Lung microvascular endothelial cell (primary cell): ENCODE data around the gene SUCLG2. TPM values are rescaled to one million over a fixed set of nuclear protein-coding genes. Genes with fewer than 3 reads are reported as not detected.
"Not testable (repeated sequence)": the region's sequence is repeated elsewhere in the genome, so short reads cannot be mapped to it uniquely, and the experiment has no call there.

Experiments
- DNase-seq, 2 donors: peaks; one replicate each; pipeline versions ENCODE4 v3.0.0 to v3.0.0-alpha.2; 2010; ENCODE audit warnings: low read depth in 2 of 2
- total RNA-seq: library from RNA; depleted of rRNA; stranded (reverse); fragments of >200 nt; gene quantifications from 2 replicates; pipeline ENCODE4 v1.2.1, GENCODE V29; 2014

SUCLG2 gene
- total RNA-seq, 1 donor from 2014 or later = 27.6 TPM

DNA sequence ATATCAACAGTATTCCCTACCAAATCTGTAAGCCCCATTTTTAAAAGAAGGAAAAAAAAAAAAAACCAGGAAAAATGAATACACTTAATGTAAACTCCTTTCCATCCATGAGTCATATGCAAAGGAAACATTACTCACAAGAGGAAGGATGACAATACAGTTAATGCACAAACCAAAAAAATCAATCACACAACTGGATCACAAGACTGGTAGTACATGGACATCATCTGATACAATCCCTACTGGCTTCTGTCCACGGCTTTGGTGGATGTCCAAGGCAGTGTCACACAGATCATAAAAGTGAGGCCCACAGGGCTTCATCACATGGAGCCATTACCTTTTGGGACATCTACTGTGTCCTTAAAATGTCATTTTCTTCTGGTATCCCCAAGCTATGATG, 44.0 kb downstream of the SUCLG2 start:
- peak; percentile 86 to 94 for DNase-seq

DNA sequence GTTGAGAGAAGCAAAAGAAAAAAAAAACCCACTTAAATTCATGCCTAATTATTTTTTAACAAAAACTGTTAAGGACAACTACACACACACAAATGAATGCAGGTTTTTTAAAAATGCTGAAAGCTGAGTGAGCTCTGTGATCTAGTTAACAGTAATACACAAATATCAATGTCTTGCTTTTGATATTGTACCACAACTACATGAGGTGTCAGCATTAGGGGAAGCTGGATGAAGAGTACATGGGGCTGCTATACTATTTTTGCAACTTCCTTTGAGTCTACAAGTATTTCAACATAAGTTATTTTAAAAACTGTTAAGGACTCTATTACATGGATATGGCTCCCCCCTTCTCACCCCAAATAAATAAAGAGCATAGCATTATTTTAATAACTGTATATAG, 44.7 kb downstream of the SUCLG2 start:
- DNase-seq = no peak

DNA sequence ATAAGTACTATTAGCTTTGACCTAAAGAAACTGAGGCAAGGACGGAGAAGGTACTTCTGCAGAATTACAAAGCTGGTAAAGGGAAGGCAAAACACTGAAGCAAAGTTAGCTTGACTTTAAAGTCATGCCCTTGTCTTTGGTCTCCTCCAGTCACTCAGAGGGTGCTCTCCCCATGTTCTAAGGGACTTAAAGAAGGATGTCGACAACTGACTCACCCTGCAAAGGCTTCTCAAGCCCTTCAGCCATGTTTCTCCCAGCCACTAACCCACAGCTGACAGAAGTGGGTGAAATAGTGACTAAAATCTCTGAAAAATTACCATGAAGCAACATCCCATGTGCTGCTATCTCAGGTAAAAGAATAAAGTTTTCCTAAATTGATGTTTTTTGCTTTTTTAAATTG, 46.4 kb downstream of the SUCLG2 start:
- no peak for DNase-seq

DNA sequence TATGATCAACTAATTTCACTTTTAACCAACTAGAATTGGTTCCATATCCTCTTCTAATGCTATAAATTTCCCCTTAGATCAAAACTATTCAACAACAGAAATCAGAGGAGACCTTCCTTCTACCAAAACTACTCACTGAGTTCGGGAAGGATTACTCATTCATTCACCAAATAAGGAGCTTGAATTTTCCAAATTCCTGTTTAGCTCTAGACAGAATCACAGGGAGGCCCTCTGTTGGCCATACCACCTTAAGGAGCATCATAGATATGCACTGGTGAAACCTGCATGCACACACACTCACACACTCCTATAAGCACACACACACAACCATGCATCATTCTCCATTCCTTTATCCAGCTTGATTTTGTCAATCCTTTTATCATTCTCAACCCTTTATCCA, 49.0 kb downstream of the SUCLG2 start:
- peak in 1 of 2 donors; percentile 70 for DNase-seq

DNA sequence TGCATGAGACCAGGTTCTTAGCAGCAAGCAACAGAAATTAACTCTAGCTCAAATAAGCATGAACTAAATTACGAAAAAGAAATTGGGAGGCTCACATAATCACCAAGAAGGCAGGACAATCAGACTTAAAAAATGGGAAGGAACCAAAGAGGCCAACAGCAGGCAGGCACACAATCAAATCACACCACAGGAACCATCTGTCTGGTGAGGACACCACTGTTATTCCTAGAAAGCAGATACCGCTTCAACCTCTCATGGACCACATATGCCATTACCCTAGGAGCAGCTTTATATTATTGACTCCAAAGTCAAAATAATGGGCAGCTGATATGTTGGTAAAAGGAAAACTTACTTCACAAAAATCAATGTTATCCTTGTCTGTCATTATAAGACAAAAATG, 51.6 kb downstream of the SUCLG2 start:
- DNase-seq = no peak

DNA sequence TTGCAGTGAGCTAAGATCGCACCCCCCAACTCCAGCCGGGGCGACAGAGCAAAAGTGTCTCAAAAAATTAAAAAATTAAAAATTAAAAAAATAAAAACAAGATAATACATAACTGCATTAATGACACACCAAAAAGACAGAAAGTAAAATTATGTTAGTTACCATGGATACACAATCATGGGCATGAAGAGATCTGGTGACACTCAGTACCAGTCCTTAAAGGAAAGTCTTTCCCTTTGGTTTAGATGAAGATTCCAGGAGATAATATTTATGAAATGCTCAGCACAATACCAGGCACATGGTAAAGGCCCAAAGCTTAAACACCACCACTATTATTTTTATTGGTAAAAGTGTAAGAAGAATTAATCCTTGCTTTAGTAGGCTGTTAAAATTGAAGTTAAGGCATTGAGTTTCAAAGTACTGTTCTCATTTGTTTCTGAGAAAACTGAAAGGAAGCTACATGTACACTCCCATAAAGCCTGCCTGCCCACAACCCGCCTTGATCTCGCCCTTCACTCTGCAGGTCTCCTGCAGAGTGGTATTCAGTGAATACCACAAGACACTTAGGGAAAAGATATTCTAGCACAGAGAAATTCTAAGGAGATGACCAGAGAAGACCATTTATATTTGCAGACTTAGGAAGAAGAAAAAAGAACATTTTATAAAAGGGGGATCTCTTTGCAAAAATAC, 52.3 kb downstream of the SUCLG2 start:
- no peak for DNase-seq

DNA sequence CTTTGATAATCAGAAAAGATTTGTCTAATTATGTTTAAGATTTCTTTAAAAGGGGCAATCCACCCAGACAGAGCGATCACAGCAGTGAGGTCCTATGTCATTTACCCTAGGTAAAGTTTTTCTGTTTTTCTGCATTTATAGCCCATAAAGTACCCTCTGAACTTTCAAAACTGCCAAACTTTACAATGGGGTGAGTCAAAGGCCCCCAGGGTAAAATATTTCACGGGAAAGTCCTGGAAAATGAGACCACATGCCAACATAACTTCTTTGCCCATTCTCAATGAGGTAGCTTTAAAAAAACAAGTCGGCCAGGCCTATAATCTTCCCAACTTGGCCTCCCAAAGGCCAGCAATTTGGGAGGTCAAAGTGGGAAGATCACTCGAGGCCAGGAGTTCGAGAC, 53.0 kb downstream of the SUCLG2 start:
- DNase-seq = no peak

DNA sequence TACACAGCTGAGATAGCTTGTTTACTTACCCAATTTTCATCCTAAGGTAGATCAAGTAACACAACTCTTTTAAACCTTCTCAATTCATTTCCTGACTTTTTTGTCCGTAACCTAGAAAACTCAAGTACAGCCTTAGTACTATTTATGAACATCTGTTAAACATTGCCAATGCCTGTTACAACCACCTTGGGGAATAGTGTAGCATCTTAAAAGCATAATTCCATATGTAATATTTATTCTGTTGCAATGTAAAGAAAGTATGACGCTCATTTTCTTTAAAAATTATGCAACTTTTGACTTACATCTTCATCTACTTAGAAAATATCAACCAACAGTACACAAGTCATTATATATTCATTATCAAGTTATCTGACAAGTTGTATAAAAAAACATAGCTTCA, 54.6 kb downstream of the SUCLG2 start:
- DNase-seq = no peak

DNA sequence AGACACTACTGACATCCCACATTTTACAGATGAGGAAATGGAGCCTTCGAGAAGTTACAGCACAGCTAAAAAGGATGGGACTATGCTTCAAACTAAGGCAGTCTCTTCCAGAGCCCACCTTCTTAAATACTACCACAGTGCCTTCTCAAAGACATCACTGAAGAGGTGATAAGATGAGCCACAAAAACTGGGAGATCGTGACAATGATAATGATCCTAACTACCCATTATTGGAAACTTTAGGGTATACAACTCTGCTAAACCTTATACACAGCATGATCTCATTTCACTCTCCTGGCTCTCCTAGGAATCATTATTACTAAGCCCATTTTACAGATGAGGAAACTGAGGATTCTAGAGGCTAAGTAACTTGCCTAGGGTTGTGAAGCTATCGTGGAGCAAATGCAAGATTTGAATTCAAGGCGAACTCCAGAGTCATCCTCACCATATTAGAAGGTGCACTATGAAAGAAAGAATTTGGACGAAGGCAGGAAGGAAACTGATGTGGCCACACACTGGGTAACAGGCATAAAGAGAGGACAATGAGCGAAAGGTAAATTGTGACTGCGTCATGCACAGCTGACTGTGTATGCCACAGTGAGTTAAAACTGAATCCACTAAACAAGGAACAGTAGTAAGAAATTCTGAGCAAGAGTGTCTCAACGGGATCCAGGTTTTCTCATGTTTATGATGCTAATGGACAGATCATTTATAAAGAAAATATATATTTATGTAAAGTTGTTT, 55.4 kb downstream of the SUCLG2 start:
- DNase-seq = no peak

DNA sequence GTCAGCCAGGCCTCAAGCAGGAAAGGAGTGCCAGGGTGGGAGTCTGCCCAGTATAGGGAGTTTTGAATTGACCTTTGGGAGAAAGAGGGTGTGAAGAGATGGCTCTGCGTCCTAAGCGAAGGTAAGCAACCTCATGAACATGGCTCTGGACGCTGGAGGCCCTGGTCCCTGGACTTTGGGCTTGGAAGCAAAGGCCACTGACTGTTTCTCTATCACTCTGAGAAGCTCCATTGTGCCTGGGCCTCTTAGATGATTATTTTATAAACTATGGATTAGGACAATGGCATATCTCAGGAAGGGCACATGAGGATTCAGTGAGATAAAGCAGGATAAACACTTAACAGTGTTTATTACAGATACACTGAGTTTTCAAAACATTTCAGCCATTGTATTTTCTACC, 59.0 kb downstream of the SUCLG2 start:
- DNase-seq = no peak

DNA sequence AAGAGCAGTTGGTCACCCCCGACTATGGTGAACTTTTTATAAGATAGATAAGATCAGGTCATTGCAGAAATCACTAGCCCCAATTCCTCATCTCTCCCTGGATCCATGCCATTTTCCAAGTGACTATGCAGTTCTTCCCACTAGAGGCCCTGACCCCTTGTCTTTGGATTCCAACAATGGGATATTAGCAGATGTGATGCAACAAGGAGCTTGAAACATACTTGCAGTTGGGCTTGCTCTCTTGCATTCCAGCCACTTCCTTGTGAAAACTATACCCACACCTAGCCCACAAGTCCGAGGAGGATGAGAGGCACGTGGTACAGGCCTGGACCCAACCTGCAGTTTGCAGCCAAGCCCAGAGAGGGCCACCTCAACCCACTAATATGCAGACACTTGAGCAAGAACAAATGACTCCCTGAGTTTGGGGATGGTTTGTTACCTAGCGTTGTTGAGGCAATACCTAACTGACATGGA, 60.6 kb downstream of the SUCLG2 start:
- peak; percentile 15 to 18 for DNase-seq

DNA sequence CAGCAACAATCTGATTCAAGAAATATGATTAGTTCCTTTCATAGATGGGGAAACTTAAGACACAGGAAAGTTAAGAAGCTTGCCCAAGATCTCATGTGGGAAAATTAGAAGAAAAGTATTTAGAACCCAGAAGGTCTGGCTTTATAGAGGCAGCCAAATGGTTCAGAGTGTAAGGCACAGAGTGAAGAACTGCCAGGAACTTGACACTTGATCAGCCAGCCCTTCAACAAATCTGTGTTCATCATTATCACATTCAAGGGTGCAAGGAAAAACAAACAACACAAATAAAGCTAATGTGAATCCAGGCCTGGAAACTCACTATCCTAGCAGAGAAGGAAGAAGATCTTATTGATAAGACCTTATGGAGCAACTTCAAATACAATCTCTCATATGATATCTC, 62.4 kb downstream of the SUCLG2 start:
- DNase-seq = no peak

DNA sequence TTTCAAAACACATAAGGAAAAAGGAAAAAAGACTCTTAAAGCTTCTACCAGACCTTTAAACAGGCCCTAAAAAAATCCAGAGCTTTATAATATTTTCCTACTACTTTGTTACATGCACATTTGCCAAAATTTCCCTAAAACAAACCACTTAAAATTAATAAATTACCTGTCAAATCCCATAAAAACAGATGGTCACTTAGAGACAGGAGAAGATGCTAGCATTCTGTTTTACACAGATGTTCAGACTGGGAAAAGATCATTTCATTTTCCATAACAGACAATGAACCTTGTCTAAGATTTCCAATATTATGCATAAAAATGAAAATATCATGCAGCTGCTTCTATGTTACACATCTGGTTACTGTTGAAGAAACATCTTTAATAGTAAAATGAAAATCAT, 66.6 kb downstream of the SUCLG2 start:
- no peak for DNase-seq

DNA sequence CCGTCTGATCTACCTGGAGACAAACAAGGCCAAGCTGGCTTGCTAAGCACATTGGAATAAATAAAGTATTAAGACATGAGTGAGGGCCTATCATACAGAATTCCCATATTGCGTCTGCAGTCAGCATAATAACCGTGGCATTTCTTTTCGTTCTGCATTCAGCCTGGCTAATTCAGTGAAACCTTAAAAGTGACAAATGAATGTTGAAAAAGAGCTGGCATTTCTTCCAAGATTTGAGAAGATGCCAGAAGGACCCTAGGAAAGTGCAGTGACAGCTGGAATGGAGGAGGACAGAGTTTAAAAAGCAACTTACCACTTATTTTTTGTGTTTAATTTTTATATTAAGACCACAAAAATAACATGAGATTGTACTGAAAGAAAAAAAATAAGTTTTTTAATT, 67.1 kb downstream of the SUCLG2 start:
- no peak for DNase-seq

DNA sequence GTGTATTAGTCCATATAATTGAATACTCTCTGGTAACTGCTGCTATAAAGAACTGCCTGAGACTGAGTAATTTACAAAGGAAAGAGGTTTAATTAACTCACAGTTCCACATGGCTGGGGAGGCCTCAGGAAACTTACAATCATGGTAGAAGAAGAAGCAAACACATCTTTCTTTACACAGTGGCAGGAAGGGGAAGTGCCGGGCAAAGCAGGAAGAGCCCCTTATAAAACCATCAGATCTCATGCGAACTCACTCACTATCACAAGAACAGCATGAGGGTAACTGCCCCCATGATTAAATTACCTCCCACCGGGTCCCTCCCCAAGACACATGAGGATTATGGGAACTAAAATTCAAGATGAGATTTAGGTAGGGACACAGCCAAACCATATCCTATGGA, 69.8 kb downstream of the SUCLG2 start:
- not testable (repeated sequence) for DNase-seq

DNA sequence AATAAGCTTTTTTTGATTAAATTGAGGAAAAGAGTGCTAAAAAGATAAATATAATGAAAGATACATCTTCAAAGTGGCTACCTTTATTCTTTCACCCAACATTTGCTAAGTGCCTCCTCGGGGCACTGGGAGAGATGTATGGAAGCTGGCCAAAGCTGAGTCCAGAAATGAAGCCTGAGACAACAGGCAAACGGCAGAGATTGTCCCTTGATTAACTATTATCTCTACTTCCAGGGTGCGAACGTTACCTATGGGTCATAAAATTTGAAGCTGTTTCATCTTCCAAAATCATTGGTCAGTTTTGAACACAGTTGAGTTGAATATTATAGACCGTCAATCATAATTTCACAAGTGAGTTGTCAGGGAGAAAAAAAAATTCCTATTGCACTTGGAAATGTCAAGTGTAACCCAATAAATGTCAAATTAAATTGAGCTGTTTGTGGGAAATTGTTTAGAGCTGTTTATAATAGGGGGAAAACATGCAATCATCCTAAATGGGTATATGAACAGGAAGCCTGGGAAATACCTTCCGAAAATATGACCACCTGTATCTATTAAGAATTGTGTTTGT, 73.9 kb downstream of the SUCLG2 start:
- DNase-seq = no peak

DNA sequence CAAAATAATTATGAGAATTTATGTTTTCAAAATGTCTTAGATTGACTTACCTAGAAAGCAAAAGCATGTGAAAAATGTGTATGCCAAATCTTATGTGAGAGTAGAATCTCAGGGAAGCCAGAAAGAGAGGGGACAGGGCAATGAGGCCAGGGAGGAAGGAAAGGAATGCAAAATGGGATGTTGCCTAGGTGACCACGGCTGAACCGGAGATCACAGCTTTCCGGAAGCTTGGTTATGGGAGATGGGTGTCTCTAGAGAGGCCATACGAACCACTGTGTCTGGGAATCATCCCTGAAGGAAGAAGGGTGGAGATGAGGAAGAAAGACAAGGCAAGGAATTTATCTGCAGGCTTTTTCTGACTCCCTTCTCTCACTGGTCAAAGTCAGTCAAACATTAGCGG, 76.0 kb downstream of the SUCLG2 start:
- peak; percentile 17 to 55 for DNase-seq

DNA sequence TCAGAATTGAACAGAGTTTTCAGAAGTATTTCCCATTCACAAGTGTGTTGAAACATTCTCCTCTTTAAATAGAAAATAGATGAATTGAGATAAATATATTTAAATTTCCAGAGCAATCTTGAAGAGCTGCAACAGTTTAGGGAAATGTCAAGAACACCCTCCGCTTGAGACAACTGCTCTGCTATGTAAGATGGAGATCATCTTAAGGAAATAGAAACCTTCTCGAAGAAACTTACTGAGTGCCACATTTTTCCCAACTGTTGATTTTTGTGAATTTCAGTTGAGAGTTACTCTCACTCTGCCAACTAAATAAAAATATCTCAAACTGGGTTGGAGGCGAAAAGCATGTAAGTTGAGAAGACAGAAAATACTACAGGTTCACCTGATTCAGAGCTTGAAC, 78.0 kb downstream of the SUCLG2 start:
- no peak for DNase-seq

DNA sequence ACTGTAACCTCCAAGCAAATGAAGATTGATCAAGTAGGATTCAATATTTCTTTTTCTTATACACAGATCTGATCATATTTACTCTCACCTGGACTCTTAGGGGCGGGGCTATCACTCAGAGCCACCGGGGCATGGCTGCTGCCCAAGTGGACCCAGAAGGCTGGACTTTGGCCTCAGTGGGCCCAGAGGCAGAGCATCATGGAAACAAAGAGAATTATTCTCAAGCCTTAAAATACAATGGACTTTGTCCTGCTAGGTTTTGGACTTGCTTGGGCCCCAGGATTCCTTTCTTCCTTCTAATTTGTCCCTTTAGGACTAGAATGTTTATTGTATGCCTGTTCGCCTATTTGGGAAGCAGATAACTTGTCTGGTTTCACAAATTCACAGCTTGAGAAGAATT, 85.1 kb downstream of the SUCLG2 start:
- no peak for DNase-seq

DNA sequence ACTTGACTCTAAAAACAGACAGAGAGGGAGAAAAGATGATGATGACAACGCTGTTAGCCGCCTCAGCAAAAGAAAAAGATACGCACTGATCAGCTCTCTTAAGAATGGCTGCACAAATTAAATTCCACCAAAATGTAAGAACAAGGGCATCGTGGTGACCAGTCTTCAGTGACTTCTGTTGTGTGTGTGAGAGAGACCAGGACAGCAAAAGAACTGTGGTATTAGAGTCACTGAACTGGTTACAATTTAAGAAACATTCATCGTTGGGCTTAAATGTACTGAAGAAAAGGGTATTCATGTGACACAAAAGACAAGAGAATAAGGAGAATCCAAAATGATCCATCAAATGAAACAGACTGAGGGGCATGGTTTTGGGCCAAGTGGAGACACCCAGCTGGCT, 86.5 kb downstream of the SUCLG2 start:
- no peak for DNase-seq

DNA sequence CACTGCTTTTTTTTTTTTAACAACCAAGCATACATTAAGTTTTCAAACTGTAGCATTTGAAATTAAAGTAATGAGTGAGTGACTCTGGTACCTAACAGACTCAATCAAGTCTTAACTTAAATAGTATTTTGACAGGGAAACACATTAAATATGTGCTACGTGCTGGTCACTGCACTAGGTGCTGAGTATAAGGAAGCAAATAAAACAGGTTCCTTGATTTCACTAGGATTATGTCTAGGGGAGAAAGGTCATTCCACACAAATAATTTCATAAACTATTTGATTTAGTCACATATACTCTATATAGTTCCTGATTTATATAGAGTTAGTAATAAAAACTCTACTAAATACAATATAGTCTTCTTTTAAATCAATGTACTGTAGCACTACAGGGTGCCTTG, 89.4 kb downstream of the SUCLG2 start:
- DNase-seq = no peak

DNA sequence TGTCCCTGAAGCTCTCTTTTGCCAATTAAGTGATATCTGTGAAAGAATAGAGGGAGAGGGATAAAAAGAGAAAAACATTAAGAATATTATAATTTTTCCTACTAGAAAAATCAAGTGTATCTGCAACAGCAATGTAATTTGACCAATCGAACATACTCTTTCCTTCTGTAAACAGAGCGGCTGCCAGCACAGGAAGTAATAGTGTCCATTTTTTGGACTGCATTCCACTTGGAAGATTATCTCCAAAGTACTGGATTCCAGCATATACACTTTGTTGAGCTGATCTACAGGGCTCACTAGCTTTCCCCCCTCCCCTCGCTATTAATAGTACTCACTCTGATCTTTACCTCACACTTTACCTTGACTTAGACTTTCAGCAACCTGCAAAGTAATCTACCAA, 90.4 kb downstream of the SUCLG2 start:
- DNase-seq = peak; percentile 43 to 75
